AG10803 (cell line): Measurements from ENCODE around the gene FBXO8.

ENCODE experiments used
- DNase-seq: peaks from one replicate; pipeline ENCODE4 v3.0.0; 2010; ENCODE audit warnings: low read depth
- H3K4me3 ChIP-seq: 2 replicates; pipeline ENCODE4 v1.5.1; 2011; ENCODE audit warnings: mild to moderate bottlenecking, low read length, control low read depth
- TF ChIP-seq, protein P1 (sequence below): conservative IDR thresholded peaks from 2 replicates; pipeline ENCODE4 v1.5.1; 2011; ENCODE audit warnings: mild to moderate bottlenecking, low read length, control low read depth, inconsistent platforms

The FBXO8 gene

DNA sequence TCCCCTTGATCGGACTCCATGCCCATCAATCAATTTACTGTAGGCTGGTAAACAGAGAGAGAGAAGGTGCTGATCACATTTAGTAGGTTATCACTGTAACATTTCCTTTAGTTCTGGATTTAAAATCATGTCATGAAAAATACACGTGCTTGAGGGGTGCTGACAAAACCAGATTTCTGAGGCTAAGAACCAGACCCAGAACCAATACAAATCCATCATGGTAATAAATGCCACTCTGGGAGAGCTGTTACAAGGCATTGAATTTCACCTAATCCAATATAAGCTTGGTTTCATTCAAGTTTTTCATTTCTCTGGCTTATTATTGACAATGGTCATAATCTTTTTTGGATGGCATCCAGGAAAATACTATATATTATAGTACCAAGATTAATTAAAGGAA is 54.5 kb downstream of the FBXO8 start:
- TF ChIP-seq, protein P1, sequence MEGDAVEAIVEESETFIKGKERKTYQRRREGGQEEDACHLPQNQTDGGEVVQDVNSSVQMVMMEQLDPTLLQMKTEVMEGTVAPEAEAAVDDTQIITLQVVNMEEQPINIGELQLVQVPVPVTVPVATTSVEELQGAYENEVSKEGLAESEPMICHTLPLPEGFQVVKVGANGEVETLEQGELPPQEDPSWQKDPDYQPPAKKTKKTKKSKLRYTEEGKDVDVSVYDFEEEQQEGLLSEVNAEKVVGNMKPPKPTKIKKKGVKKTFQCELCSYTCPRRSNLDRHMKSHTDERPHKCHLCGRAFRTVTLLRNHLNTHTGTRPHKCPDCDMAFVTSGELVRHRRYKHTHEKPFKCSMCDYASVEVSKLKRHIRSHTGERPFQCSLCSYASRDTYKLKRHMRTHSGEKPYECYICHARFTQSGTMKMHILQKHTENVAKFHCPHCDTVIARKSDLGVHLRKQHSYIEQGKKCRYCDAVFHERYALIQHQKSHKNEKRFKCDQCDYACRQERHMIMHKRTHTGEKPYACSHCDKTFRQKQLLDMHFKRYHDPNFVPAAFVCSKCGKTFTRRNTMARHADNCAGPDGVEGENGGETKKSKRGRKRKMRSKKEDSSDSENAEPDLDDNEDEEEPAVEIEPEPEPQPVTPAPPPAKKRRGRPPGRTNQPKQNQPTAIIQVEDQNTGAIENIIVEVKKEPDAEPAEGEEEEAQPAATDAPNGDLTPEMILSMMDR = no peak
- no peak for DNase-seq
- H3K4me3 ChIP-seq = no peak overlapping the region

DNA sequence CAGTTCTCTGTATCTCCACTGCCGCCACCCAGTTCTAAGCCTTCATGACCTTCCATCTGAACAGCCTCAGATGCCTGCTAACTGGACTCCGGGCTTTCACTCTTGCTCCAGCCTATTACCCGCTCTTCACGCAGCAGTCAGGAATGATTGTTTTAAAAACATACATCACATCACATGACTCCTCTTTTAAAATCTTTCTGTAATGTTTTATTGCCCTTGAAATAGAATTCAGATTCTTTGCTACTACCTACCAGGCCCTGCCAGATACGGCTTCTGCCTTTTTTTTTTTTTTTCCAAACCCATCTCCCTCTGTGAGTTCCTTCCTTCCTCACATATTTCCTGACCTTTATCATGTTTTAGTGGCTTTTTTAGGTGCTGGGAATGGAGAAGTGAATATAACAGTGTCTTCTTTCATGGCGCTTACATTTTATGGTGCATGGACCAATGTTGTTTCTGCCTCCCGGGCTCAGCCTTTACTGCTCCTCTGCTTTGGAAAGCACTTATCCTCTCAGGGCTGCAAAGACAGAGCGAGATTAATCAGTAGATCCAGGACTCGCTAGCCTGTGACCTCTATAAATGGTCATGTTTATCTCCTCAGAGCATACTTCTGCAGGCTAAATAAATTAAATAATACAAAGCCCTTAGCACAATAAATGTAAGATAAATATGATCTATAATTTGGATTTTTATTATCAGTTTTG is 58.0 kb downstream of the FBXO8 start:
- DNase-seq = no peak
- no peak overlapping the region for H3K4me3 ChIP-seq
- TF ChIP-seq, protein P1 = no peak

DNA sequence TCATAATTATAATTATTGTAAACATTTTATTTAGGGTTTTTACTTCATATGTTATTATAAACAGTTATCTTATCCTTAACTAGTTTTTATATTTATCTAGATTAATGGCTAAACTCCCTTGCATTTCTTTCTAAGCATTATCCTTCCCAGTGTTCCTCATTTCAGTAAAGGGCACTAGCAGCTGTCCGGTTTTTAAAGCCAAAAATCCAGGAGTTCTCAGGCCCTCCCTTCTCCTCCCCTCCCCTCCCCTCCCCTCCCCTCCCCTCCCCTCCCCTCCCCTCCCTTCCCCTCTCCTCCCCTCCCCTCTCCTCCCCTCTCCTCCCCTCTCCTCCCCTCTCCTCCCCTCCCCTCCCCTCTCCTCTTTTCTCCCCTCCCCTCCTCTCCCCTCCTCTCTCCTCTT is 58.9 kb downstream of the FBXO8 start:
- TF ChIP-seq, protein P1 = no peak
- H3K4me3 ChIP-seq = no peak overlapping the region
- no peak for DNase-seq

DNA sequence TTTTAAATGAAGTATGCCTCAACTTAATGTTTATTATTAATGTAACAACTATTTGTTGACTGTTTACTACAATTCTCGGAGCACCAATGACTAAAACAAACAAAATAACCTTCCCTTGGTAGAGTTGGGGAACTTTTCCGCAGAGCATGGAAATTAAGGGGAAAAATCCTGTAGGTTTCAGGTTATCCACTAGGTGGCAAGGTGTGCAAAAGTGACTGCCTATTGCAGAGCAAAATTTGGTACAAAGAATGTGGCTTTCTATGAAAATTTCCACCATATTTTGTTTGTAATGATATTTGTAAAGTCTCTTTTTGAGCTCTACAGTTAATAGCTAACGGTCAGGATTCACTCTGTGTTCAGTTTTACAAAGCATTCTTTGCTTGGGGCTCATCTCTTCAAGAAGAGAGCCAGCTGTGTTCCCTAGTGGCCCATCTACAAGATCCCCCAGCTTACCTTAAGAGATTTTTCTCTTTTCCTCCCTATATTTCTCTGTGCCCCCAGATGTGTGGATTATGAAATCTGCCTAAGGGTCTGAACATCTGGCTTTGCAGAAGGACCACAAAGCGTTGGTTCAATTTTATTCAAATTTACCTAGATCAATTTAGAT is 61.1 kb downstream of the FBXO8 start:
- H3K4me3 ChIP-seq = no peak overlapping the region
- peak; percentile 17 for DNase-seq
- TF ChIP-seq, protein P1 = peak; percentile 69

DNA sequence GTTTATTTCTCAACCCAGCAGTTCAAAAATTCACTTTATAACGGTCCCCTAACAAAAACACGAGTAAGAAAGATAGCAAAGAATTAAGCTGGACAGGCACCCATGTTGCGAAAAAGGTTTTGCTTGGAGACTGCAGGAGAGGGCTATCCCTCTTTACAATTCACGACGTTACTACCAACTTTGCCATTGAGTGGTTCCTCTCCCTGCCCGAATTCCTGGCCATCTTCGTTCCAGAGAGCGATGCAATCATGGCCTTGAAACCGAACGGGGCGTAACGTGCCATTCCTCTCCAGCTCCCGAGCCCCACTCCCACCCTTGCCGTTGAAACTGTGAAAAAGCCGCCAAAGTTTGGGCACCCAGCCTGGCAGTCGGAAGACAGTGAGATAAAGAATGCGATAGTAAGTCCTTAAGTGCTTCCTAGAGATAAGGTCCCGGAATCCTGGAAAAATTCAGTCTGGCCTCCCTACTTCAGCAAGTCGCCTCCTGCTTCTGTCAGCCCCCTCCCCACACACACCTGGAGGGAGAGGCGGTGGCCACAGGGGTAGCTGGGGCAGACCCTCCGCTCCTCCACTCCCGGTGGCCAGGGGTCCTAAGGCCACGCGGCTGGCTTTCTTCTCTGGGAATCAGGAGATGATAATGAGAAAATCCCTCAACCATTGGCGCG is 65.2 kb downstream of the FBXO8 start:
- TF ChIP-seq, protein P1 = no peak
- H3K4me3 ChIP-seq = peak overlapping the region; percentile 52
- DNase-seq = peak; percentile 5

DNA sequence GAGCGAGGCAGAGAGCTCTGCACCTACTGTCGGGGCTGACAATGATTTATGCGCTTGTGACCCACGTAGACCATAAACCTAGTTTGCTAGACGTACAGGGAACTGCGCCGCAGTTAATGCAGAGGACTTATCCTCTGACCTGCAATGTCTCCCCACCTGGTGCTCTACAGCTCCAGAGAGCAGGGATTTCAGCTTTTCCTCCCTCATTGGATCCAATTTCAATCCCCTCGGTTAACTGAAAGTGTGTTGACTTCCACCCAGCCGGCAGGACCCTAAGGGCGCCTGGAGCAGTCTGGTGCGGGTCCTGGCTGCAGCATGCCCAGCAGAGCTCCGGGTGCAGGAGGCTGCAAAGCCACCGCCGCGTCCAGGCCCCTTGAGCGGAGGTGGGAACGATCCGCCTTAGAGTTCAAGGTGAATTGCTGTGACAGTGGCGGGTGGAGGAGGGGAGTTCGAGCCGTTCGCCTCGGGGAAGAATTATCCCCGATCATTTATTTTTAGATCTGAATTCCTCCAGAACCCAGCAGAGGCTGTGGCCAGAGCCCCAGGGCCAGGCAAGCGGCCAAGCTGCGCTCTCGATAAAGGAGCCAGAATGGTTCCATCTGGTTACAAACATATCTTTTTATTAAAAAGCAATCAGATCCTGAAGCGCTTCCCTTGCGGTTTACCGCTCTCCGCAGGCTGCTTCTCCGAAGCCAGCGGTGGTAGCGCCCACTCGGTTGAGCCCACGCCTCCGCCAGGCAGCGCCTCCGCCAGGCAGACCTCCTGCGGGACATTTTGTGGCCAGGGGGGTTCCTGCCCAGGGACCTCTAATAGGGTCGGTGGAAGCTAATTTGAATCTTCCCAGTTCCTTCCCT is 66.0 kb downstream of the FBXO8 start:
- TF ChIP-seq, protein P1 = no peak
- DNase-seq = peak; percentile 65
- peak overlapping the region; percentile 52 for H3K4me3 ChIP-seq
